Fibroblast of lung (primary cell): ENCODE results near the gene GRIN1. TPM values are rescaled to one million over a fixed set of nuclear protein-coding genes. Genes with fewer than 3 reads are reported as not detected.
A peak's percentile ranks its signal among the peaks of the same experiment; 100 is the strongest.

Experiments
- DNase-seq, 2 donors: peaks; one replicate each; pipeline versions ENCODE4 v3.0.0 to v3.0.0-alpha.2; 2010; ENCODE audit warnings: low read depth in 2 of 2
- H2AFZ ChIP-seq: 2 replicates; pipeline ENCODE4 v1.5.1; 2012; ENCODE audit warnings: low read length, control low read depth, inconsistent platforms
- H3K27ac ChIP-seq: 2 replicates; pipeline ENCODE4 v1.5.1; 2011; ENCODE audit warnings: low read length, control low read depth; ENCODE audit not compliant: insufficient read depth
- H3K27me3 ChIP-seq: 2 replicates; pipeline ENCODE4 v1.5.1; 2011; ENCODE audit warnings: mild to moderate bottlenecking, low read length; ENCODE audit not compliant: control insufficient read depth, insufficient read depth
- H3K36me3 ChIP-seq: 2 replicates; pipeline ENCODE4 v1.5.1; 2011; ENCODE audit warnings: low read length; ENCODE audit not compliant: control insufficient read depth, insufficient read depth
- H3K4me1 ChIP-seq: 2 replicates; pipeline ENCODE4 v1.5.1; 2011; ENCODE audit warnings: low read length; ENCODE audit not compliant: control insufficient read depth, insufficient read depth; ENCODE audit errors: extremely low read depth
- H3K4me2 ChIP-seq: 2 replicates; pipeline ENCODE4 v1.5.1; 2011; ENCODE audit warnings: low read length, control low read depth; ENCODE audit not compliant: insufficient read depth; ENCODE audit errors: extremely low read depth
- H3K4me3 ChIP-seq, 4 experiments: fragments of 200-600 bp in 1 of 4; sonication (generic) in 1 of 4; replicated peaks in 1 of 4; 2 replicates each; pipeline ENCODE4 v1.5.1; 2011 to 2016; ENCODE audit warnings: low read length in 4 of 4, low read depth in 3 of 4, mild to moderate bottlenecking in 3 of 4, control low read depth in 2 of 4, inconsistent platforms in 1 of 4, mixed read lengths in 1 of 4; ENCODE audit not compliant: insufficient read depth in 1 of 4; ENCODE audit errors: control extremely low read depth in 1 of 4
- H3K79me2 ChIP-seq: 2 replicates; pipeline ENCODE4 v1.5.1; 2012; ENCODE audit warnings: mild to moderate bottlenecking, low read length, inconsistent platforms; ENCODE audit not compliant: control insufficient read depth, insufficient read depth
- H3K9ac ChIP-seq: 2 replicates; pipeline ENCODE4 v1.5.1; 2011; ENCODE audit warnings: mild to moderate bottlenecking, low read length, control low read depth; ENCODE audit not compliant: insufficient read depth
- H3K9me3 ChIP-seq: 2 replicates; pipeline ENCODE4 v1.5.1; 2012; ENCODE audit warnings: low read depth, low read length; ENCODE audit not compliant: control insufficient read depth, insufficient read depth
- H4K20me1 ChIP-seq: 2 replicates; pipeline ENCODE4 v1.5.1; 2011; ENCODE audit warnings: low read length; ENCODE audit not compliant: control insufficient read depth, insufficient read depth; ENCODE audit errors: extremely low read depth
- CTCF ChIP-seq, 2 donors: IDR thresholded peaks in 1 of 2; conservative IDR thresholded peaks in 1 of 2; 1 replicate in 1 of 2; 2 replicates in 1 of 2; pipeline ENCODE4 v1.5.1; 2011 to 2012; ENCODE audit warnings: low read length in 2 of 2, control low read depth in 1 of 2, inconsistent platforms in 1 of 2, low read depth in 1 of 2, mild to moderate bottlenecking in 1 of 2
- EZH2 ChIP-seq: IDR thresholded peaks from 2 replicates; pipeline ENCODE4 v1.5.1; 2012; ENCODE audit warnings: low read length, control low read depth, mild to moderate bottlenecking; ENCODE audit errors: missing control alignments
- polyA plus RNA-seq, 2 donors: library from polyadenylated mRNA; depleted of rRNA in 1 of 2; stranded (reverse) in 1 of 2; unstranded in 1 of 2; fragments of >200 nt; gene quantifications; 2 replicates each; pipeline ENCODE4 v1.2.1, GENCODE V29; 2011 to 2012; ENCODE audit warnings: missing spikeins in 1 of 2
- total RNA-seq: library from RNA; depleted of rRNA; stranded (reverse); fragments of >200 nt; gene quantifications from 2 replicates; pipeline ENCODE4 v1.2.1, GENCODE V29; 2014

GRIN1 gene
- total and polyA plus RNA-seq, 2 donors (not counting 1 experiment from before 2014, with no cell fraction given) = under 0.01 to 0.08 TPM

GRCh38 chr9:137114613-137115393 lies 24.2 kb upstream of the GRIN1 start, which contains the start of gene DPP7:
Gene DPP7 (minus strand): TSS chr9:137114733. CDS start chr9:137114713, 20 bp downstream.
- H3K27ac ChIP-seq = no peak within 1 kb of the TSS
- no peak within 1 kb of the TSS for H2AFZ ChIP-seq
- H3K9ac ChIP-seq = peak within 1 kb of the TSS; percentile 50
- no peaks in the 10 kb centered on the region for H4K20me1 ChIP-seq
- peak within 1 kb of the TSS; percentile 23 to 64 (median 26) for H3K4me3 ChIP-seq
- H3K36me3 ChIP-seq = peaks cover 13% of the 10 kb centered on the region
- H3K79me2 ChIP-seq = no peaks in the 10 kb centered on the region
- TF ChIP-seq EZH2 = no peak
- TF ChIP-seq CTCF (conservative IDR thresholded peaks at IDR 0.05 in 1 of 2, IDR thresholded peaks at IDR 0.05 in 1 of 2; ENCODE audit: low read depth in 1 of 2, low read length in 2 of 2) = no peak
- H3K4me2 ChIP-seq = peak within 1 kb of the TSS; percentile 51
- no peaks in the 10 kb centered on the region for H3K27me3 ChIP-seq
- H3K4me1 ChIP-seq = no peaks in the 10 kb centered on the region
- peak in 1 of 2 donors; percentile 39 for DNase-seq
- H3K9me3 ChIP-seq = no peaks in the 10 kb centered on the region

GRCh38 chr9:137115394-137116026 lies 23.4 kb upstream of the GRIN1 start:
- Histone ChIP-seq H3K4me3 (no peak overlapping the region), H4K20me1 (no peaks in the 10 kb centered on the region), H3K9me3 (no peaks in the 10 kb centered on the region), H3K9ac (no peak overlapping the region), H2AFZ (no peak overlapping the region), H3K79me2 (no peaks in the 10 kb centered on the region), H3K27me3 (no peaks in the 10 kb centered on the region), H3K4me1 (no peaks in the 10 kb centered on the region), H3K27ac (no peak overlapping the region), H3K4me2 (no peak overlapping the region), H3K36me3 (peaks cover 9% of the 10 kb centered on the region)
- TF ChIP-seq EZH2 (no peak), CTCF (conservative IDR thresholded peaks at IDR 0.05 in 1 of 2, IDR thresholded peaks at IDR 0.05 in 1 of 2; ENCODE audit: low read depth in 1 of 2, low read length in 2 of 2) (no peak)
- DNase-seq = no peak

GRCh38 chr9:137116027-137116507 lies 22.9 kb upstream of the GRIN1 start:
- Histone ChIP-seq H3K36me3 (peaks cover 5% of the 10 kb centered on the region), H2AFZ (no peak overlapping the region), H3K4me1 (no peaks in the 10 kb centered on the region), H3K27me3 (no peaks in the 10 kb centered on the region), H3K4me2 (no peak overlapping the region), H3K9me3 (no peaks in the 10 kb centered on the region), H3K79me2 (no peaks in the 10 kb centered on the region), H3K4me3 (no peak overlapping the region), H4K20me1 (no peaks in the 10 kb centered on the region), H3K9ac (no peak overlapping the region), H3K27ac (no peak overlapping the region)
- TF ChIP-seq EZH2 (no peak), CTCF (conservative IDR thresholded peaks at IDR 0.05 in 1 of 2, IDR thresholded peaks at IDR 0.05 in 1 of 2; ENCODE audit: low read depth in 1 of 2, low read length in 2 of 2) (no peak)
- no peak for DNase-seq
